Fibroblast of mammary gland (primary cell): Measurements from ENCODE around the gene FRMD4B.

Source experiments
- DNase-seq: peaks from one replicate; pipeline ENCODE4 v3.0.0-alpha.2; 2010; ENCODE audit warnings: low read depth
- H3K4me3 ChIP-seq: 2 replicates; pipeline ENCODE4 v1.5.1; 2011; ENCODE audit warnings: low read depth, mild to moderate bottlenecking, low read length, moderate library complexity; ENCODE audit not compliant: control insufficient read depth
- CTCF ChIP-seq: conservative IDR thresholded peaks from 2 replicates; pipeline ENCODE4 v1.5.1; 2011; ENCODE audit warnings: low read depth, low read length, inconsistent platforms; ENCODE audit not compliant: control insufficient read depth, insufficient read depth

FRMD4B gene

GRCh38 chr3:69199942-69200341, 185.9 kb downstream of the FRMD4B start:
- peak overlapping the region; percentile 33 for H3K4me3 ChIP-seq
- no peak for DNase-seq
- TF ChIP-seq CTCF = no peak

DNA sequence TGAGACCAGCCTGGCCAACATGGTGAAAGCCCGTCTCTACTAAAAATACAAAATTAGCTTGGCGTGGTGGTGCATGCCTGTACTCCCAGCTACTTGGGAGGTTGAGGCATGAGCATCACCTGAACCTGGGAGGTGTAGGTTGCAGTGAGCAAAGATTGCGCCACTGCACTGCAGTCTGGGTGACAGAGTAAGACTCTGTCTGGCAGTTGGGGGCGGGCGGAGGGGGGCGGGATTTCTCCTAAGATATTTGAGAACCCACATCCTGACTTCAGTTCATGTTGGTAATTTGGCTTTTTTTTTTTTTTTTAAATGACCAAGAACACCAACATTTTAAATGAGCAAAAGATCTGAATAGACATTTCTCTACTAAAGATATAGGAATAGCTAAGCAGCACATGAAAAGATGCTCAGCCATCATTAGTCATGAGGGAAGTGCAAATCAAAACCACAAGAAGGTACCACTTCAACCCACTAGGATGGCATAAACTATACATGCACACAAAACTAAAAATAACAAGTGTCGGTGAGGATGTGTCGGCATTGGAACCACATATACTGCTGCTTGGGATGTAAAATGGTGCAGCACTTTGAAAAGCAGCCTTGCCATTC, 187.9 kb downstream of the FRMD4B start:
- TF ChIP-seq CTCF = no peak
- no peak overlapping the region for H3K4me3 ChIP-seq
- DNase-seq = no peak

DNA sequence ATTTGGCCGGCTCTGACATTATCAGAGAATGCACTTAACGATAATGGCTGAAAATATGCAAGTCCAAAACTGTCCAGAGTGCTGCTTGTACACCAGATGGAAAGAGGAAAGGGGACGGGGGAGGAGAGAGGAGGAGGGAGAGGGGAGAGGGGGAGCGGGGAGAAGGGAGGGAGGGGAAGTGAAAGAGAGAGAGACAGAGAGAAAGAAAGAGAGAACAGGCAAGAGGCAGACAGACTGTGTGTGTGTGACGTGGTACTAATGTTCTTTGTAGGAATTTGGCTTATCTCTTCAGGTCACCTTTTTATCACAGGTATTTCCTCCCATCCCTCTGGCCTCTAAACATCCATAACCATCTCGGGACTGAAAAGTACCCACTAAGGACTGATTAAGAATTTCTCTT, 188.4 kb downstream of the FRMD4B start:
- no peak for DNase-seq
- TF ChIP-seq CTCF = no peak
- no peak overlapping the region for H3K4me3 ChIP-seq

DNA sequence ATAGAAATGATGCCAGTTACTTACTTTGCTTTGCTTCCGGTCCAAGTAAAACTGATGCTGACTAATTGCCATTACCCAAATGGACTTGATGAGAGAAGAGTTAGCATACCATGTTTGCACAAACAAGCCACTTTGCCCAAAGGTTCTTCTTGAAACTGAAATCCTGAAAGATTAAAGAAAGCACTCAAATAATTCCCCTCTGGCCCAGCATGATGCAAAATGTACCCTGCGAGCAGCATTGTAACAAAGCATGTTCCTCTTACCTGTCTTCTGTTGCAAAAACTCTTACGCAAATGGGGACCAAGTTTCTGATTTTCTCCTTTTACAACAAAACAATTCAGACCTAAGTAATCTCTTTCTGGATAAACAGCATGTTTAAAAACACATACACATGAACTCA, 189.0 kb downstream of the FRMD4B start:
- no peak overlapping the region for H3K4me3 ChIP-seq
- no peak for DNase-seq
- TF ChIP-seq CTCF = no peak

DNA sequence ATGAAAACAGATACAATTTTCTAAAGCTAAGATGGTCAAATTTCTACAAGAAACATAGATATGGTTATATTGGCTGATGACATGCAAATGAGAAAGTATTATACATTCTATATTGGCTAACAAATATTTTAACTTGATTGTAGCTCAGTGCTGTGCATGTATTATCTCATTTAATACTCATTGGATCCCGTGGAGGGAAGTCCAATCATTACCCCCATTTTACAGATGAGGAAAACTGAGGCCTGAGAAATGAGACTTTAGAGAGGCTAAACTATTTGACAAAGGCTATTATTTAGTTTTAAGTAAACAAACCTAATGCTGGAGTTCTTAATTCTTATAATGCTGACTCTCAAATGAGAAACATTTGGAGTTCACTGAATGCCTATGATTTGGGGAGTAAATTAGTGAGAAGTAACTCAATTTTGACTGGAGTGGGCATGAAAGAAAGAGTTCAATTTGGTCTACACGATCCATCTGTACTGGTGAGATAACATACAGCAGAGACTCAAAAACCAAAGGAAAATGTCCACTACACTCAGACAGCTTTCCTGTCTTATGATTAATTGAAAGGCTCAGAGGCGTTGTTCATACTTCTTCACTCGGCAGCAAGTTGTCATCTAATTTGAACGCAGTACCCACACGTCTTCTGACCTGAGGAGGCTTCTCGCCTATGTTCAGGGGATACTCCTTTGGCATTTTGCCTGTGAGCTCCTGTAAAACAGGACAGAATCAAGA, 191.3 kb downstream of the FRMD4B start:
- no peak overlapping the region for H3K4me3 ChIP-seq
- no peak for TF ChIP-seq CTCF
- DNase-seq = no peak

DNA sequence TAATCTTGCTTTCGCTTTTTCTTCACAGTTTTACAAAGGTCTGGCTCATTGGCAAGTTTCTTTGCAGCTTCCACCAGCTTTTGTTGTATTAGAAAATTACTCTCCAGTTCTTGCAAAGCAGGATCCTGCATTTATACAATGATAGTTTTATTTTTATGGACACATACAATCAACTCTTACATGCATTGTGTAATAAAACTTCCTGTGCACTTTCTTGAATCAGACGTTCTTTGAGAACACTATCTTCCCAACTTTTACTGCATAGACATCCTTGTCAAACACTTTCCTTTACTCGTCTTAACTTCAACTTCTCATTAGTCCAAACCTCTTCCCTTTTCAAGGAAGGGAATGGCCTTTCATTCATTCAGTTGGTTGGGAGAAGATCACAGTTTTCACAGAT, 192.1 kb downstream of the FRMD4B start:
- no peak for DNase-seq
- no peak for TF ChIP-seq CTCF
- H3K4me3 ChIP-seq = no peak overlapping the region
